IMR-90 (cell line): ENCODE measurements around the gene COL25A1. TPM values are rescaled to one million over a fixed set of nuclear protein-coding genes. Genes with fewer than 3 reads are reported as not detected.

Experiments used
- ATAC-seq: fragments of 200-7000 bp; cut with Tn5 transposase; 2 replicates; pipeline ENCODE4 v1.9.1; 2020; ENCODE audit warnings: low read depth, mild to moderate bottlenecking, moderate library complexity
- BruUV-seq: library from RNA; stranded (reverse); fragments of 400-500 nt; replicated peaks from 2 replicates; lab custom pipeline; 2021; lab: Mats Ljungman, UMichigan
- CTCF ChIA-PET: fragments of 300-600 bp; formaldehyde crosslinking; extraction: SDS; loops from one replicate; lab custom pipeline; 2021; ENCODE audit warnings: antibody characterized with exemption; lab: Yijun Ruan, JAX
- POLR2A ChIA-PET: fragments of 300-600 bp; sonication (Branson Sonifier 250); formaldehyde crosslinking; loops from one replicate; lab custom pipeline; 2022; ENCODE audit warnings: antibody characterized with exemption; ENCODE audit not compliant: unreplicated experiment; lab: Charles Lee
- DNase-seq: peaks from one replicate; pipeline ENCODE4 v3.0.0; 2013
- H2AFZ ChIP-seq: replicated peaks from 2 replicates; pipeline ENCODE3; 2013; ENCODE audit warnings: low read length, mild to moderate bottlenecking; ENCODE audit not compliant: poor library complexity
- H2AK5ac ChIP-seq: 2 replicates; pipeline ENCODE4 v1.6.1; 2013; ENCODE audit warnings: low read depth, low read length, inconsistent platforms
- H2AK9ac ChIP-seq: replicated peaks from 2 replicates; pipeline ENCODE3; 2013; ENCODE audit warnings: mild to moderate bottlenecking, low read depth, low read length, moderate library complexity; ENCODE audit not compliant: poor library complexity
- H2BK120ac ChIP-seq: 2 replicates; pipeline ENCODE4 v1.6.1; 2013; ENCODE audit warnings: low read depth, low read length, inconsistent platforms
- H2BK15ac ChIP-seq: 3 replicates; pipeline ENCODE4 v1.6.1; 2013; ENCODE audit warnings: low read depth, low read length, inconsistent platforms
- H2BK20ac ChIP-seq: 2 replicates; pipeline ENCODE4 v1.6.1; 2013; ENCODE audit warnings: low read depth, mild to moderate bottlenecking, inconsistent platforms, low read length, moderate library complexity
- H2BK5ac ChIP-seq: 2 replicates; pipeline ENCODE4 v1.6.1; 2013; ENCODE audit warnings: mild to moderate bottlenecking, low read depth, low read length, inconsistent platforms; ENCODE audit not compliant: poor library complexity, severe bottlenecking
- H3K14ac ChIP-seq: replicated peaks from 2 replicates; pipeline ENCODE4 v1.6.1; 2013; ENCODE audit warnings: low read depth, low read length, inconsistent platforms
- H3K18ac ChIP-seq: 2 replicates; pipeline ENCODE4 v1.6.1; 2013; ENCODE audit warnings: low read depth, low read length, control low read depth
- H3K23ac ChIP-seq: 2 replicates; pipeline ENCODE4 v1.6.1; 2013; ENCODE audit warnings: low read depth, low read length, inconsistent platforms
- H3K27ac ChIP-seq: 2 replicates; pipeline ENCODE4 v1.5.1; 2013; ENCODE audit warnings: mild to moderate bottlenecking, control low read depth, low read length; ENCODE audit not compliant: insufficient read depth
- H3K27me3 ChIP-seq: 2 replicates; pipeline ENCODE4 v1.6.1; 2013; ENCODE audit warnings: low read length; ENCODE audit not compliant: control insufficient read depth, insufficient read depth
- H3K36me3 ChIP-seq: 2 replicates; pipeline ENCODE4 v1.6.1; 2013; ENCODE audit warnings: low read length, mixed read lengths; ENCODE audit not compliant: control insufficient read depth, insufficient read depth
- H3K4ac ChIP-seq: 2 replicates; pipeline ENCODE4 v1.6.1; 2013; ENCODE audit warnings: low read depth, low read length, inconsistent platforms
- H3K4me1 ChIP-seq: 2 replicates; pipeline ENCODE4 v1.6.1; 2013; ENCODE audit warnings: low read length, mixed read lengths; ENCODE audit not compliant: control insufficient read depth, insufficient read depth
- H3K4me2 ChIP-seq: 2 replicates; pipeline ENCODE4 v1.6.1; 2013; ENCODE audit warnings: low read depth, mild to moderate bottlenecking, control low read depth, low read length, moderate library complexity
- H3K4me3 ChIP-seq: 2 replicates; pipeline ENCODE4 v1.5.1; 2013; ENCODE audit warnings: low read depth, mild to moderate bottlenecking, control low read depth, low read length, moderate library complexity; ENCODE audit not compliant: insufficient read depth
- H3K56ac ChIP-seq: 2 replicates; pipeline ENCODE4 v1.6.1; 2013; ENCODE audit warnings: low read length, inconsistent platforms; ENCODE audit not compliant: insufficient read depth; ENCODE audit errors: extremely low read depth
- H3K79me1 ChIP-seq, 2 experiments: 2 replicates each; pipeline ENCODE4 v1.6.1; 2013; ENCODE audit warnings: low read length in 2 of 2, inconsistent platforms in 1 of 2, low read depth in 1 of 2
- H3K9ac ChIP-seq: 2 replicates; pipeline ENCODE4 v1.6.1; 2013; ENCODE audit warnings: low read depth, low read length, control low read depth
- H3K9me1 ChIP-seq: 2 replicates; pipeline ENCODE4 v1.6.1; 2013; ENCODE audit warnings: low read length, inconsistent platforms; ENCODE audit not compliant: insufficient read depth
- H3K9me3 ChIP-seq: 2 replicates; pipeline ENCODE4 v1.6.1; 2013; ENCODE audit warnings: low read length; ENCODE audit not compliant: control insufficient read depth, insufficient read depth
- H4K20me1 ChIP-seq: 2 replicates; pipeline ENCODE4 v1.6.1; 2013; ENCODE audit warnings: low read length, inconsistent platforms; ENCODE audit not compliant: insufficient read depth
- H4K5ac ChIP-seq: 2 replicates; pipeline ENCODE4 v1.6.1; 2013; ENCODE audit warnings: mild to moderate bottlenecking, low read depth, low read length, control low read depth
- H4K8ac ChIP-seq, 2 experiments: 2 replicates each; pipeline ENCODE4 v1.6.1; 2013; ENCODE audit warnings: low read depth in 2 of 2, low read length in 2 of 2, control low read depth in 1 of 2, inconsistent platforms in 1 of 2
- H4K91ac ChIP-seq: 2 replicates; pipeline ENCODE4 v1.6.1; 2013; ENCODE audit warnings: low read depth, low read length, inconsistent platforms; ENCODE audit not compliant: insufficient read depth
- BHLHE40 ChIP-seq: fragments of 150-350 bp; IDR thresholded peaks from 2 replicates; pipeline ENCODE4 v1.6.1; 2016; ENCODE audit warnings: mild to moderate bottlenecking, low read depth, low read length
- CEBPB ChIP-seq: IDR thresholded peaks from 2 replicates; pipeline ENCODE4 v1.6.1; 2012; ENCODE audit warnings: low read depth, low read length, improper control_type of control experiment
- CHD1 ChIP-seq: IDR thresholded peaks from 2 replicates; pipeline ENCODE4 v1.6.1; 2012; ENCODE audit warnings: low read depth, low read length, improper control_type of control experiment
- FOS ChIP-seq: fragments of 150-350 bp; IDR thresholded peaks from 2 replicates; pipeline ENCODE4 v1.6.1; 2016; ENCODE audit warnings: low read depth, low read length
- MAFK ChIP-seq: IDR thresholded peaks from 2 replicates; pipeline ENCODE4 v1.6.1; 2012; ENCODE audit warnings: low read depth, low read length, improper control_type of control experiment
- MAZ ChIP-seq: IDR thresholded peaks from 2 replicates; pipeline ENCODE4 v1.6.1; 2012; ENCODE audit warnings: low read depth, mild to moderate bottlenecking, low read length, improper control_type of control experiment, moderate library complexity, borderline replicate concordance
- MXI1 ChIP-seq: IDR thresholded peaks from 2 replicates; pipeline ENCODE4 v1.6.1; 2012; ENCODE audit warnings: low read depth, mild to moderate bottlenecking, low read length, moderate library complexity, borderline replicate concordance
- NFE2L2 ChIP-seq: fragments of 150-350 bp; IDR thresholded peaks from 2 replicates; pipeline ENCODE4 v1.6.1; 2016; ENCODE audit warnings: low read depth, mild to moderate bottlenecking, low read length
- POLR2A ChIP-seq: IDR thresholded peaks from 2 replicates; pipeline ENCODE4 v1.6.1; 2012; ENCODE audit warnings: mild to moderate bottlenecking, low read depth, low read length
- RAD21 ChIP-seq: IDR thresholded peaks from 2 replicates; pipeline ENCODE4 v1.6.1; 2012; ENCODE audit warnings: low read length, improper control_type of control experiment
- RCOR1 ChIP-seq: IDR thresholded peaks from 2 replicates; pipeline ENCODE4 v1.6.1; 2012; ENCODE audit warnings: mild to moderate bottlenecking, low read length, improper control_type of control experiment; ENCODE audit not compliant: insufficient replicate concordance
- RFX5 ChIP-seq: IDR thresholded peaks from 2 replicates; pipeline ENCODE4 v1.8.0; 2012; ENCODE audit warnings: low read depth, mild to moderate bottlenecking, low read length, moderate library complexity
- SMC3 ChIP-seq: fragments of 150-350 bp; IDR thresholded peaks from 2 replicates; pipeline ENCODE4 v1.6.1; 2016; ENCODE audit warnings: low read depth, mild to moderate bottlenecking, antibody characterized with exemption, low read length, moderate library complexity
- WGBS, 2 experiments: methylation state at CpG; one replicate each; pipeline versions ENCODE4 v1.1.5 to v1.1.7; 2013; ENCODE audit warnings: missing lambda C conversion rate in 2 of 2; ENCODE audit not compliant: insufficient read length in 1 of 2; ENCODE audit errors: extremely low coverage in 2 of 2; 5-methylcytosine and 5-hydroxymethylcytosine counted together
- dilution Hi-C: fragments of 300-500 bp; cut with HindIII; formaldehyde crosslinking; loops from one replicate; pipeline ENCODE4 v1.14.3; 2018; ENCODE audit warnings: low sequenced_read_pairs; ENCODE audit not compliant: unreplicated experiment
- in situ Hi-C: fragments of 300-500 bp; cut with MboI; formaldehyde crosslinking; loops from 3 replicates; pipeline ENCODE4 v1.14.3; 2019; ENCODE audit warnings: low sequenced_read_pairs, inconsistent platforms, mixed read lengths
- intact Hi-C: fragments of 100-400 bp; cut with micrococcal nuclease; formaldehyde crosslinking; loops from 2 replicates; pipeline ENCODE4 v1.10.0; 2022
- polyA plus RNA-seq, 3 experiments: library from polyadenylated mRNA; depleted of rRNA; stranded (reverse); fragments of >200 nt; gene quantifications; 2 replicates each; pipeline ENCODE4 v1.2.3, GENCODE V29; 2012; ENCODE audit warnings: low replicate concordance in 1 of 3
- total RNA-seq: library from RNA; depleted of rRNA; stranded (reverse); fragments of >200 nt; gene quantifications from 2 replicates; pipeline ENCODE4 v1.2.3, GENCODE V29; 2012
- TF ChIP-seq, protein P1 (sequence below): fragments of 150-350 bp; IDR thresholded peaks from 2 replicates; pipeline ENCODE4 v1.6.1; 2016; ENCODE audit warnings: low read depth, mild to moderate bottlenecking, low read length, moderate library complexity, borderline replicate concordance
- TF ChIP-seq, protein P2 (sequence below): conservative IDR thresholded peaks from 2 replicates; pipeline ENCODE4 v1.5.1; 2012; ENCODE audit warnings: mild to moderate bottlenecking, low read depth, low read length, improper control_type of control experiment
- TF ChIP-seq, protein P3 (sequence below): fragments of 150-350 bp; IDR thresholded peaks from 2 replicates; pipeline ENCODE4 v1.6.1; 2017; ENCODE audit warnings: mild to moderate bottlenecking, antibody characterized with exemption, low read length, low read depth

The COL25A1 gene
- total and polyA plus RNA-seq, 2 of the 4 experiments (the other 2 are of a cell fraction): under 0.01 to 0.05 TPM

DNA sequence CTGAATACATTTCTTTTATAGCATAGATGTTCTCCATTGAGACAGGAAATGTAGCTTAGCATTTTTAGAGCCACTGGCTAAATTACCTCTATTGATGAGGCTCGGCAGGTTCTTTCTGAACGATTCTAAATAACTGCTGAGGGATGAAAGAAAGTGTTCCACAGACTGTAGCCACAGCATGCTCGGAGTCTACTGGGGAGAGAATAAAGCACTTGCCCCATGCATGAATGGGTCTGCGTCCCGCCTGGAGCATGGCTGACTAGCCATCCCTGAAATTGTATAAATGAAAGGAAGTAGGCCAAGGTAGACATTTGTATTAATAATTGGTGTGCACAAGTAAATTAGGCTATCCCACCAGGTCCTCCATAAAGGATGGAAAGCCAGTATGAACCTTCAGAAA, 269.8 kb downstream of the COL25A1 start:
- H3K4me2 ChIP-seq: no peak overlapping the region
- POLR2A ChIA-PET: no interaction called here
- no peak overlapping the region for H2AFZ ChIP-seq
- H4K91ac ChIP-seq: no peak overlapping the region
- H3K79me1 ChIP-seq: no peaks in the 10 kb centered on the region
- DNase-seq (no peak), ATAC-seq (no peak)
- no peak overlapping the region for H2BK20ac ChIP-seq
- TF ChIP-seq CHD1 (no peak), MAZ (no peak), BHLHE40 (no peak), RAD21 (no peak), NFE2L2 (no peak), CEBPB (no peak), RFX5 (no peak), RCOR1 (no peak), MXI1 (no peak), MAFK (no peak), SMC3 (no peak), FOS (no peak), POLR2A (no peak)
- TF ChIP-seq, protein P1, sequence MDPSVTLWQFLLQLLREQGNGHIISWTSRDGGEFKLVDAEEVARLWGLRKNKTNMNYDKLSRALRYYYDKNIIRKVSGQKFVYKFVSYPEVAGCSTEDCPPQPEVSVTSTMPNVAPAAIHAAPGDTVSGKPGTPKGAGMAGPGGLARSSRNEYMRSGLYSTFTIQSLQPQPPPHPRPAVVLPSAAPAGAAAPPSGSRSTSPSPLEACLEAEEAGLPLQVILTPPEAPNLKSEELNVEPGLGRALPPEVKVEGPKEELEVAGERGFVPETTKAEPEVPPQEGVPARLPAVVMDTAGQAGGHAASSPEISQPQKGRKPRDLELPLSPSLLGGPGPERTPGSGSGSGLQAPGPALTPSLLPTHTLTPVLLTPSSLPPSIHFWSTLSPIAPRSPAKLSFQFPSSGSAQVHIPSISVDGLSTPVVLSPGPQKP: no peak
- TF ChIP-seq, protein P2, sequence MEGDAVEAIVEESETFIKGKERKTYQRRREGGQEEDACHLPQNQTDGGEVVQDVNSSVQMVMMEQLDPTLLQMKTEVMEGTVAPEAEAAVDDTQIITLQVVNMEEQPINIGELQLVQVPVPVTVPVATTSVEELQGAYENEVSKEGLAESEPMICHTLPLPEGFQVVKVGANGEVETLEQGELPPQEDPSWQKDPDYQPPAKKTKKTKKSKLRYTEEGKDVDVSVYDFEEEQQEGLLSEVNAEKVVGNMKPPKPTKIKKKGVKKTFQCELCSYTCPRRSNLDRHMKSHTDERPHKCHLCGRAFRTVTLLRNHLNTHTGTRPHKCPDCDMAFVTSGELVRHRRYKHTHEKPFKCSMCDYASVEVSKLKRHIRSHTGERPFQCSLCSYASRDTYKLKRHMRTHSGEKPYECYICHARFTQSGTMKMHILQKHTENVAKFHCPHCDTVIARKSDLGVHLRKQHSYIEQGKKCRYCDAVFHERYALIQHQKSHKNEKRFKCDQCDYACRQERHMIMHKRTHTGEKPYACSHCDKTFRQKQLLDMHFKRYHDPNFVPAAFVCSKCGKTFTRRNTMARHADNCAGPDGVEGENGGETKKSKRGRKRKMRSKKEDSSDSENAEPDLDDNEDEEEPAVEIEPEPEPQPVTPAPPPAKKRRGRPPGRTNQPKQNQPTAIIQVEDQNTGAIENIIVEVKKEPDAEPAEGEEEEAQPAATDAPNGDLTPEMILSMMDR: no peak
- TF ChIP-seq, protein P3, sequence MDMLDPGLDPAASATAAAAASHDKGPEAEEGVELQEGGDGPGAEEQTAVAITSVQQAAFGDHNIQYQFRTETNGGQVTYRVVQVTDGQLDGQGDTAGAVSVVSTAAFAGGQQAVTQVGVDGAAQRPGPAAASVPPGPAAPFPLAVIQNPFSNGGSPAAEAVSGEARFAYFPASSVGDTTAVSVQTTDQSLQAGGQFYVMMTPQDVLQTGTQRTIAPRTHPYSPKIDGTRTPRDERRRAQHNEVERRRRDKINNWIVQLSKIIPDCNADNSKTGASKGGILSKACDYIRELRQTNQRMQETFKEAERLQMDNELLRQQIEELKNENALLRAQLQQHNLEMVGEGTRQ: no peak
- H2AK5ac ChIP-seq: no peak overlapping the region
- no peak overlapping the region for H3K23ac ChIP-seq
- H2BK120ac ChIP-seq: no peak overlapping the region
- no peak overlapping the region for H3K9ac ChIP-seq
- H4K5ac ChIP-seq: no peak overlapping the region
- no peak overlapping the region for H3K27ac ChIP-seq
- no peak overlapping the region for H4K8ac ChIP-seq
- no peaks in the 10 kb centered on the region for H3K4me1 ChIP-seq
- CTCF ChIA-PET: no interaction called here
- H3K4me3 ChIP-seq: no peak overlapping the region
- dilution Hi-C loops (no loop called here), intact Hi-C loops (no loop called here), in situ Hi-C loops (no loop called here)
- no peak overlapping the region for H3K18ac ChIP-seq
- no peak overlapping the region for H3K4ac ChIP-seq
- no peak overlapping the region for H3K14ac ChIP-seq
- no peak overlapping the region for H2BK15ac ChIP-seq
- no peak overlapping the region for H2AK9ac ChIP-seq
- 100% methylated on average over 3 of the region's 5 CpGs; no CpG with 5 or more reads in 1 of the 2 experiments for WGBS, 2 experiments
- H2BK5ac ChIP-seq: no peak overlapping the region
- H3K56ac ChIP-seq: no peak overlapping the region
- no peaks in the 10 kb centered on the region for H3K9me3 ChIP-seq
- no peaks in the 10 kb centered on the region for H3K36me3 ChIP-seq
- peaks cover 2% of the 10 kb centered on the region; the same call in 1 of the 2 replicates for H3K9me1 ChIP-seq
- BruUV-seq: no TSS peak
- H4K20me1 ChIP-seq: no peaks in the 10 kb centered on the region
- H3K27me3 ChIP-seq: no peaks in the 10 kb centered on the region
